Activated CD8-positive, alpha-beta memory T cell treated with anti-CD3 and anti-CD28 coated beads for 4 hours (primary cell): ENCODE results near the gene NFE2L3.
A peak's percentile ranks its signal among the peaks of the same experiment; 100 is the strongest.
"Not testable (repeated sequence)": the region's sequence is repeated elsewhere in the genome, so short reads cannot be mapped to it uniquely, and the experiment has no call there.

Experiments used
- DNase-seq, 2 donors: peaks; one replicate each; pipeline ENCODE4 v3.0.0-alpha.2; 2020; ENCODE audit warnings: low read depth in 2 of 2

The NFE2L3 gene, protein sequence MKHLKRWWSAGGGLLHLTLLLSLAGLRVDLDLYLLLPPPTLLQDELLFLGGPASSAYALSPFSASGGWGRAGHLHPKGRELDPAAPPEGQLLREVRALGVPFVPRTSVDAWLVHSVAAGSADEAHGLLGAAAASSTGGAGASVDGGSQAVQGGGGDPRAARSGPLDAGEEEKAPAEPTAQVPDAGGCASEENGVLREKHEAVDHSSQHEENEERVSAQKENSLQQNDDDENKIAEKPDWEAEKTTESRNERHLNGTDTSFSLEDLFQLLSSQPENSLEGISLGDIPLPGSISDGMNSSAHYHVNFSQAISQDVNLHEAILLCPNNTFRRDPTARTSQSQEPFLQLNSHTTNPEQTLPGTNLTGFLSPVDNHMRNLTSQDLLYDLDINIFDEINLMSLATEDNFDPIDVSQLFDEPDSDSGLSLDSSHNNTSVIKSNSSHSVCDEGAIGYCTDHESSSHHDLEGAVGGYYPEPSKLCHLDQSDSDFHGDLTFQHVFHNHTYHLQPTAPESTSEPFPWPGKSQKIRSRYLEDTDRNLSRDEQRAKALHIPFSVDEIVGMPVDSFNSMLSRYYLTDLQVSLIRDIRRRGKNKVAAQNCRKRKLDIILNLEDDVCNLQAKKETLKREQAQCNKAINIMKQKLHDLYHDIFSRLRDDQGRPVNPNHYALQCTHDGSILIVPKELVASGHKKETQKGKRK

DNA sequence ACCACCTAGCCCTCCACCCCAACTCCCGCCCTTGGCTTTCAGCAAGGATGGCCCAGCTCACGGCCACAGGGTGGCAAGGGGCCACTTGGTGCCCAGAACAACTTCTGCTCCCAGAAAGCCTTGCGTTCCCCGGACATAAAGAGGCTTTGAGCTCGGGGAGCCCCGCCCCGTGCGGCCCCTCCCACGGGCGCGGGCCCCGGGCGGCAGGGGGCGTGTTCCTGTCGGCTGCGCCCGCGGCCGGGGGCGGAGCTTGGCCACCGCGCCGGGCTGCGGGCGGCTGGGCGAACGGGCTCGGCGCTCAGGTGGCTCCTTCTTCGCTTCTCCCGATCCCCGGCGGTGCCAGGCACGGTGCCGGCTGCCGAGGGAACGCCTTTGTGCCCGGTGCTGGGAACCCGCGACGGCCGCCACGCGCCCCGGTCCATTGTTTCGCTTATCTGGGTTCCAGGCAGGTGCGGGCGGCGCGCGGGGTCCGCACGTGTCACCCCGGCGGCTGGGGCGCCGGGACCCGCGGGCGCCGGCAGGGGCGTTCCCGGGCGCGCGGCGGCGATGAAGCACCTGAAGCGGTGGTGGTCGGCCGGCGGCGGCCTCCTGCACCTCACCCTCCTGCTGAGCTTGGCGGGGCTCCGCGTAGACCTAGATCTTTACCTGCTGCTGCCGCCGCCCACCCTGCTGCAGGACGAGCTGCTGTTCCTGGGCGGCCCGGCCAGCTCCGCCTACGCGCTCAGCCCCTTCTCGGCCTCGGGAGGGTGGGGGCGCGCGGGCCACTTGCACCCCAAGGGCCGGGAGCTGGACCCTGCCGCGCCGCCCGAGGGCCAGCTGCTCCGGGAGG lies at the start of gene NFE2L3:
TSS of gene NFE2L3 (plus strand) at position 246 of the 829 bp plus-strand sequence. CDS start at position 547, 301 bp downstream.
- peak; percentile 63 for DNase-seq

- DNase-seq: no peak
These were observed 48.4 kb upstream of the NFE2L3 start for GRCh38 chr7:26103596-26103995.

DNA sequence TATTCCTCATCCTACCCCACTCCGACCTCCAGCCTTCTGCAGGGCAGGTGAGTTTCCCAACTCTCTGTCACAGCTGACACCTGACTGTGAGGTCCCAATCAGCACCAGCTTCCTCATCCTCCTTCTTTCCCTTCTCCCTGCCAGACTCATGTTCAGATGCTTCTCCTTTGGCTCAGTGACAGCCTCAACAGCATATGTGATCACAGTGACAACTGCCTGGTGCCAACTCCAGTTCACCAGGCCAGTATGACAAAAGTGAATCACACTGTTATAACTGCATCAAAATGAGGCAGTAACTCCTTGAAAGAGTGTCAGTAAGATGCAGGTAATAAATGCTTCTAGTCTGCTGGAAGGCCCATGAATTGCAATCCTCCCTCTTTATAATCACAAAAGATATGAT lies 46.8 kb upstream of the NFE2L3 start:
- no peak for DNase-seq

GRCh38 chr7:26105931-26106330 lies 46.1 kb upstream of the NFE2L3 start:
- DNase-seq: no peak

DNA sequence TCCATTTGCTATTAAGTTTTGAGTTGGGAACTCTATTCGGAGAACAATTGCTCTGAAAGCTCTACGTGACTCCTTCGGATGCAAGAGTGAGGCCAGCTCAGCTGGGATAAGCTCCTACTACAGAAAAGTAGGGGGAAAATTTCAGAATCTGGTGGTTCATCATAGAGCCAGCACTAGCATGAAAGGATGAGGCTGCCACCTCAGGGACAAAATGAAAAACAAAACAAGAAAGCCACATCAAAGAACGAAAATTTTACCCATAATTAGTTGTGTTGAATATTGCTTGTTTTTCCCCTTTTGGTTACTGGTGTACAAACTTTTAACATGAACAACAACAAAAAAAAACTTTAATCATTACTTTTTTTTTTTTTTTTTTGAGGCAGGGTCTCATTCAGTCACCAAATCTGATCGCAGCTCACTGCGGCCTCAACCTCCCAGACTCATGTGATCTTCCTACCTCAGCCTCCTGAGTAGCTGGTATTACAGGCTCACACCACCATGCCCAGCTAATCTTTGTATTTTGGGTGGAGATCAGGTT lies 39.7 kb upstream of the NFE2L3 start:
- no peak for DNase-seq

DNA sequence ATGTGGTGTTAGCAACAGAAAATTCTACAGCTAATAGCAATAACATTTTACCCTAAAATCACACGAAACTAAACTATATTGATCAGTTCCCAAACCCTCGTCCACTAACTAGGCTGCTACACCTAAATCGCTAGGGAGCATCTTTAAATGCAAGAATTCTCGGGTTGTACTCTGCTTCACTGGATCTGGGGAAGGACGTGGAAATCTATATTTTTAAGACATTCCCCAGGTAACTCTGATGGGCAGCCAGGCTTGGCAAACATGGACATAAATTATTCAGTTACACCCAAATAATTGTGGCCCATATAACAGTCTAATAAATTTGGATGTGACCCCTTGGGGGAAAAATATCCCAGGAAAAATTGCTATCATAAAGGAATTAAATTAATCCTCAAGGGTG lies 36.3 kb upstream of the NFE2L3 start:
- no peak for DNase-seq

GRCh38 chr7:26117142-26117807 lies 34.7 kb upstream of the NFE2L3 start:
- no peak for DNase-seq

DNA sequence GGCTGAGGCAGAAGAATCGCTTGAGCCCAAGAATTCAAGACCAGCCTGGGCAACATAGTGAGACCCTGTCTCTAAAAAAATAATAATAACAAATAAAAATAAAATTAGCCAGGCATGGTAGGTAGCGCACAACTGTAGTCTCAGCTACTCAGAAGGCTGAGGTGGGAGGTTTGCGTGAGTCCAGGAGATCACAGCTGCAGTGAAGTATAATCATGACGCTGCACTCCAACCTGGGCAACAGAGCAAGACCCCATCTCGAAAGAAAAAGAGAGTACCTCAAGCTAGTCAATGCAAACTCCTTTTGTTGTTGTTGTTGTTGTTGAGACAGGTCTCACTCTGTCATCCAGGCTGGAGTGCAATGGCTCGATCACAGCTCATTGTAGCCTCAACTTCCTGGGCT lies 34.0 kb upstream of the NFE2L3 start:
- no peak for DNase-seq

DNA sequence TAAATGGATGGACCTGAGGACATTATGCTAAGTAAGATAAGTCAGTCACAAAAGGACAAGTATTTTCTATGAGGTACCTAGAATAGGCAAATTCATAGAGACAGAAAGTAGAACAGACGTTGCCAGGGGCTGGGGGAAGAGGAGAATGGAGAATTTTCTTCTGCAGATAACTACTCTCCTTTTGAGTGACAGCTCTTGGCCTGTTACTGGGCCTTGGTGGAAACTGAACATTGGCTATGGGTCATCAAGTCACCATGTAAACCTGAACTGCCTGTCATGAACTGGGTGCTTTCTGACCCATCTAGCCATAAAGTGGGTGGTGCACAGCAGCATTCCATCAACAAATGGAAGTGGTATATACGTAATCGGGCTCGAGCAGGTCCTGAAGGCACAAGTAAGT lies 29.3 kb upstream of the NFE2L3 start:
- no peak for DNase-seq

DNA sequence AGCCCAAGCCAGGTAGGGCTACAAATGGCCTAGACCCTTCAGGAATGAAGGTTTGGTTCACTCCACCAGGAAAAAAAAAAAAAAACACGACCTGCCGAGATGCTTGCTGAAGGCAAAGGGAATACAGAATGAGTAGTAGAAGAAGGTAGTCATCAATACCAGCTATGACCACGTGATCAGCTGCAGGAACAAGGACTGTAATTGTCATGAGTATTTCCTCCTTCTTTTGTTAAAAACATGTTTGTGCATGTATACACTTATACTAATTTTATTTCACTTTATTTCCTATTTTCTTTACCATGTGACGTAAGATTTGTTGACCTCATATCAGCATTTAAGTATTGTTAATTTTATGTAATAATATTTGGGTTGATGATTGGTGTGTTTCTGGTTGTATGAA lies 27.2 kb upstream of the NFE2L3 start:
- not testable (repeated sequence) for DNase-seq

DNA sequence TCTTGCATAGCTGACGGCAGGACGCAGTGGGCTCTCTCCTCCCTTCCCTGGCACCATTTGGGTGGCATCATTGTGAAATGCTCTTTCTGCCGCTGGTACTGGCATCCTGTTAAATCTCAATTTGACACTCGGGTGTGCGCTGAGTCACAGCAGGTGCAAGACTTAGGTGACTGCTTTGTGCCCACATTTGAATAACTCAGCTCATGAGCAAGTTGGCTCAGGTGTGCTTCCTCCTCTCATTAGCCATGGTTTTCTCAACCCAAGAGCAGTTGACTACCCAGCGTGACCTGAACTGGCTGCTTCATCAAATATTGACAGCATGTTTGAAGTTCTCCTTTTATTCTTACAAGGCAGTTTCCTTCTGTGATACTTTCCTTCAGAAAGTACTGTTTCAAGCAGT lies 24.6 kb upstream of the NFE2L3 start:
- DNase-seq: no peak

GRCh38 chr7:26131056-26131589 lies 20.9 kb upstream of the NFE2L3 start:
- DNase-seq: no peak

GRCh38 chr7:26135076-26135475 lies 16.9 kb upstream of the NFE2L3 start:
- no peak for DNase-seq

DNA sequence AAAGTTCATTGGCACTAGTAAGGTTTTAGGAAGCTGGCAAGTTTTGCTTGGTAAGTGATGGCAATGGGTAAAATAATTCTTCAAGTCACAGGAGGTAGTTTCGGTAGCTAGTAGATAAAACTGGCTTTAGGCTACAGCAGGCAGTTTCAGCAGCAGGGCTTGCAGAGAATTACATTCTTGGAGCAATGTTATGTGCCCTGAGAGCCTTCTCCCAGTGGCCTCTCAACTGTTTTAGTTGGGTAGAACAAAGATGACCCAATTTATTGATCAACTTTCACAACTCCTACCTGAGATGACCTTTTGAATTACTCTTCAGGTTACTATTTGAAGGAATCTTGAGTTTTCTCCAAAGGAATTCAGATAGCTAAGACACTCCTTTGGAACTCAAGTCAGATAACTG lies 16.4 kb upstream of the NFE2L3 start:
- no peak for DNase-seq

DNA sequence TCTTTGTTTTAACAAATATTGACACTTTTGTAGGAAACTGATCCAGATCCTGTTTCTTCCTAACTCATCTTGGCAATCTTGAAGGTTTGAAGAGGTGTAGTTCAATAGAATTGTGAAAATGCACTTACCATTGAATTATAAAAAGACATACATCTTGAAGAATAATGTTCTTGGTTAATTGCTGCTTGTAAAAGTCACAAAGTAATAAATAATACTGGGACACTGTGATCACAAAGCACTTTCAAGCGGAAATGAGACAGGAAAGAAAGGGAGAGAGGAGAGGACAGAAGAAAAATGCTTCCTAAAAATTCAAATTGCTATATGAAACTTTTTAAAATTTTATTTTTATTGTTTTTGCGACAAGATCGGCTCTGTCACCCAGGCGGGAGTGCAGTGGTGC lies 15.2 kb upstream of the NFE2L3 start:
- DNase-seq: no peak

DNA sequence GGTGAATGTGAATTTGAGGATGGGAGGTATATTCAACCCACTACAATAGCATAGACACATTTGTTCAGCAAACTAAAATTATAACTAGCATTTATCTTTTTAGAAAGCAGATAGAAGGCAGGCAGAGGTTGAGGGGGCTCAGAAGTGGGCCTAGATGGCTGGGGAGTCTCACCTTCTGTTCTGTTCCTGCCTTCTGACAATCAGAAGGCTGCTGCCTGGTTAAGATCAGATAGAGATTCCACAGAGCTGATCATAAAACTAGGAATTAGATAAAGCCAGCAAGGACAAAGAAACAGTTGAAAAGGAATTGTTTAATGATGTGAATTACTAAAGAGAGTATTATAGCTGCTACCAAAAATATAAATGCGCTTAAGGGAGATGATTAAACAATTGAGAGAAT lies 11.6 kb upstream of the NFE2L3 start:
- DNase-seq: no peak

DNA sequence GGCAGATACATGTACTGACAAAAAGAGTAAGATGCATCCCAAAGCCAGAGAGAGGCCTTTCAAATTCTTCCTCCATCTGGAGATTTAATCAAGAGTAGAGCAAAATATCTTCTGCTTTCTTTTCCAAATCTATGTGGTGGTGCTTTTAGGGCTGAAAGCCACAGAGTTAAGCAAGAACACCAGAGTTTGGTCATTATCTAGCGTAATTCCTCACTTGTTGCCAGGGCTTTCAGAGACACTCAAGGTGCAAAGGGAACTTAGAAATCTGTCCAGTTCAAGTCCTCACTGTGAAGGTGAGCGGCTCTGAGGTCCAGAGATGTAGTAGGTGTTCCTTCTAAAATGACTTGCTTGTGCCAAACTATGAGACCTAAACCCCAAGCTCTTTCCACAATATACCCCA lies 10.9 kb upstream of the NFE2L3 start:
- no peak for DNase-seq

- DNase-seq: no peak
These were observed 8.5 kb upstream of the NFE2L3 start for GRCh38 chr7:26143298-26144048.

- no peak for DNase-seq
These were observed 7.6 kb upstream of the NFE2L3 start for GRCh38 chr7:26144184-26145080.

DNA sequence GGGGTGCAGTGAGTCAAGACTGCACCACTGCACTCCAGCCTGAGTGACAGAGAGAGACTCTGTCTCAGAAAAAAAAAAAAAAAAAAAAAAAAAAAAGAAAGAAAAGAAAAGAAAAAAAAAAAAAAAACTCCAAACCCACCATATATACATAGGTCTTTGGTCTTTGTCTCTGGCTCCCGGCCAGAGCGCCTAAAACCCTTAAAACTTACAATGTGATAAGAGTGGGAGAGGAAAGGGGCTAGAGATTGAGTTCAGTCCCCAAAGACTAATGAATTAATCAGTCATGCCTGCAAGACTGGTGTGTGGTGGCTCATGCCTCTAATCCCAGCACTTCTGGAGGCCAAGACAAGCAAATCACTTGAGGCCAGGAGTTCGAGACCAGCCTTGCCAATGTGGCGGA lies 6.8 kb upstream of the NFE2L3 start:
- DNase-seq: no peak
